ENCODE measurements around the gene CCKAR.

DNA sequence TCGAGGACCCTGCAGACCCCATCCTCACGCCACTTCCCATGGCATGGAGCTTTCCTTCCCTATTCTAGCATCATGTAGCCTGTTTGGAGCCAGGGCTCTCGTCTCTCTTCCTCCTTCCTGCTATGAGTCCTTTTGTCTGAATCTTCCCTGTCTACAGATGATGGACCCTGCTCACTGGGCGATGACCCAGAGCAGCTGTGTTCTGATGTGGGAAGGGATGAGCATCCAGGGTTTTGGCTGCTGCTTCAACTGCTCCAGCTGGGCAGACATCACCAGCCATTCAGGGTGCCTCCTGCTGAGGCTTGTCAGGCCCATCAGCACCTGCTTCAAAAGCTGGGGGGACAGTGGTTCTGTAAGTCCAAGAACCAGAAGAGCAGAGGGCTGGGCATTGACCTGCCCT, 3.2 kb upstream of the CCKAR start:
- TF ChIP-seq, protein P1, sequence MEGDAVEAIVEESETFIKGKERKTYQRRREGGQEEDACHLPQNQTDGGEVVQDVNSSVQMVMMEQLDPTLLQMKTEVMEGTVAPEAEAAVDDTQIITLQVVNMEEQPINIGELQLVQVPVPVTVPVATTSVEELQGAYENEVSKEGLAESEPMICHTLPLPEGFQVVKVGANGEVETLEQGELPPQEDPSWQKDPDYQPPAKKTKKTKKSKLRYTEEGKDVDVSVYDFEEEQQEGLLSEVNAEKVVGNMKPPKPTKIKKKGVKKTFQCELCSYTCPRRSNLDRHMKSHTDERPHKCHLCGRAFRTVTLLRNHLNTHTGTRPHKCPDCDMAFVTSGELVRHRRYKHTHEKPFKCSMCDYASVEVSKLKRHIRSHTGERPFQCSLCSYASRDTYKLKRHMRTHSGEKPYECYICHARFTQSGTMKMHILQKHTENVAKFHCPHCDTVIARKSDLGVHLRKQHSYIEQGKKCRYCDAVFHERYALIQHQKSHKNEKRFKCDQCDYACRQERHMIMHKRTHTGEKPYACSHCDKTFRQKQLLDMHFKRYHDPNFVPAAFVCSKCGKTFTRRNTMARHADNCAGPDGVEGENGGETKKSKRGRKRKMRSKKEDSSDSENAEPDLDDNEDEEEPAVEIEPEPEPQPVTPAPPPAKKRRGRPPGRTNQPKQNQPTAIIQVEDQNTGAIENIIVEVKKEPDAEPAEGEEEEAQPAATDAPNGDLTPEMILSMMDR (conservative IDR thresholded peaks at IDR 0.05; ENCODE audit: low read depth in 2 of 2), result no peak
- TF ChIP-seq, protein P2, sequence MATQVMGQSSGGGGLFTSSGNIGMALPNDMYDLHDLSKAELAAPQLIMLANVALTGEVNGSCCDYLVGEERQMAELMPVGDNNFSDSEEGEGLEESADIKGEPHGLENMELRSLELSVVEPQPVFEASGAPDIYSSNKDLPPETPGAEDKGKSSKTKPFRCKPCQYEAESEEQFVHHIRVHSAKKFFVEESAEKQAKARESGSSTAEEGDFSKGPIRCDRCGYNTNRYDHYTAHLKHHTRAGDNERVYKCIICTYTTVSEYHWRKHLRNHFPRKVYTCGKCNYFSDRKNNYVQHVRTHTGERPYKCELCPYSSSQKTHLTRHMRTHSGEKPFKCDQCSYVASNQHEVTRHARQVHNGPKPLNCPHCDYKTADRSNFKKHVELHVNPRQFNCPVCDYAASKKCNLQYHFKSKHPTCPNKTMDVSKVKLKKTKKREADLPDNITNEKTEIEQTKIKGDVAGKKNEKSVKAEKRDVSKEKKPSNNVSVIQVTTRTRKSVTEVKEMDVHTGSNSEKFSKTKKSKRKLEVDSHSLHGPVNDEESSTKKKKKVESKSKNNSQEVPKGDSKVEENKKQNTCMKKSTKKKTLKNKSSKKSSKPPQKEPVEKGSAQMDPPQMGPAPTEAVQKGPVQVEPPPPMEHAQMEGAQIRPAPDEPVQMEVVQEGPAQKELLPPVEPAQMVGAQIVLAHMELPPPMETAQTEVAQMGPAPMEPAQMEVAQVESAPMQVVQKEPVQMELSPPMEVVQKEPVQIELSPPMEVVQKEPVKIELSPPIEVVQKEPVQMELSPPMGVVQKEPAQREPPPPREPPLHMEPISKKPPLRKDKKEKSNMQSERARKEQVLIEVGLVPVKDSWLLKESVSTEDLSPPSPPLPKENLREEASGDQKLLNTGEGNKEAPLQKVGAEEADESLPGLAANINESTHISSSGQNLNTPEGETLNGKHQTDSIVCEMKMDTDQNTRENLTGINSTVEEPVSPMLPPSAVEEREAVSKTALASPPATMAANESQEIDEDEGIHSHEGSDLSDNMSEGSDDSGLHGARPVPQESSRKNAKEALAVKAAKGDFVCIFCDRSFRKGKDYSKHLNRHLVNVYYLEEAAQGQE (IDR thresholded peaks at IDR 0.05; ENCODE audit: unreplicated experiment), result no peak
- TF ChIP-seq POLR2AphosphoS5 (IDR thresholded peaks at IDR 0.05; ENCODE audit: low read depth) (no peak), EZH2 (IDR thresholded peaks at IDR 0.05; ENCODE audit: low read depth, unreplicated experiment) (no peak), CREB1 (CRISPR knock-in tag; IDR thresholded peaks at IDR 0.05; ENCODE audit: low read depth) (no peak), JUNB (IDR thresholded peaks at IDR 0.05; ENCODE audit: unreplicated experiment) (no peak), EZH2phosphoT487 (IDR thresholded peaks at IDR 0.05; ENCODE audit: unreplicated experiment) (no peak), STAT1 (IDR thresholded peaks at IDR 0.05; ENCODE audit: unreplicated experiment) (no peak), NANOG (IDR thresholded peaks at IDR 0.05; ENCODE audit: borderline replicate concordance) (no peak), ZNF114 (CRISPR knock-in tag; IDR thresholded peaks at IDR 0.05) (no peak)
- TF ChIP-seq, protein P3, sequence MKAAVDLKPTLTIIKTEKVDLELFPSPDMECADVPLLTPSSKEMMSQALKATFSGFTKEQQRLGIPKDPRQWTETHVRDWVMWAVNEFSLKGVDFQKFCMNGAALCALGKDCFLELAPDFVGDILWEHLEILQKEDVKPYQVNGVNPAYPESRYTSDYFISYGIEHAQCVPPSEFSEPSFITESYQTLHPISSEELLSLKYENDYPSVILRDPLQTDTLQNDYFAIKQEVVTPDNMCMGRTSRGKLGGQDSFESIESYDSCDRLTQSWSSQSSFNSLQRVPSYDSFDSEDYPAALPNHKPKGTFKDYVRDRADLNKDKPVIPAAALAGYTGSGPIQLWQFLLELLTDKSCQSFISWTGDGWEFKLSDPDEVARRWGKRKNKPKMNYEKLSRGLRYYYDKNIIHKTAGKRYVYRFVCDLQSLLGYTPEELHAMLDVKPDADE (IDR thresholded peaks at IDR 0.05), result no peak
